GM18858 (cell line): Measurements from ENCODE around the gene TMED10.

Experiments used
- ATAC-seq: cut with Tn5 transposase; IDR thresholded peaks from one replicate; pipeline ENCODE4 v1.9.1; 2021; ENCODE audit not compliant: unreplicated experiment

The TMED10 gene

GRCh38 chr14:75176142-75176820, at the start of gene TMED10:
TMED10 (minus strand) TSS chr14:75176612; CDS start chr14:75176579, 33 bp downstream.
- ATAC-seq = peak; percentile 47

GRCh38 chr14:75224561-75224960, 48.1 kb upstream of the TMED10 start:
- no peak for ATAC-seq

GRCh38 chr14:75223664-75224154, 47.3 kb upstream of the TMED10 start:
- ATAC-seq = peak; percentile 46

GRCh38 chr14:75222208-75222701, 45.8 kb upstream of the TMED10 start:
- no peak for ATAC-seq

- ATAC-seq = no peak
These were observed 45.4 kb upstream of the TMED10 start for GRCh38 chr14:75221797-75222196.

GRCh38 chr14:75220156-75220555, 43.7 kb upstream of the TMED10 start:
- ATAC-seq = no peak

- ATAC-seq = no peak
These were observed 41.2 kb upstream of the TMED10 start for GRCh38 chr14:75217508-75218206.

GRCh38 chr14:75216427-75217006, 40.1 kb upstream of the TMED10 start:
- ATAC-seq = no peak

- ATAC-seq = no peak
These were observed 39.1 kb upstream of the TMED10 start for GRCh38 chr14:75215520-75215919.

GRCh38 chr14:75214558-75214957, 38.1 kb upstream of the TMED10 start:
- ATAC-seq = no peak

GRCh38 chr14:75213172-75213571, 36.8 kb upstream of the TMED10 start:
- no peak for ATAC-seq

GRCh38 chr14:75208843-75209242, 32.4 kb upstream of the TMED10 start:
- no peak for ATAC-seq

- ATAC-seq = no peak
These were observed 29.8 kb upstream of the TMED10 start for GRCh38 chr14:75206190-75206589.

GRCh38 chr14:75205591-75205990, 29.2 kb upstream of the TMED10 start:
- ATAC-seq = no peak

GRCh38 chr14:75204116-75204515, 27.7 kb upstream of the TMED10 start:
- no peak for ATAC-seq

GRCh38 chr14:75202657-75203056, 26.2 kb upstream of the TMED10 start:
- ATAC-seq = no peak

GRCh38 chr14:75201087-75201486, 24.7 kb upstream of the TMED10 start:
- no peak for ATAC-seq

- ATAC-seq = no peak
These were observed 24.0 kb upstream of the TMED10 start for GRCh38 chr14:75200451-75200850.

GRCh38 chr14:75198291-75198933, 22.0 kb upstream of the TMED10 start:
- no peak for ATAC-seq

- no peak for ATAC-seq
These were observed 20.9 kb upstream of the TMED10 start for GRCh38 chr14:75197338-75197737.

- no peak for ATAC-seq
These were observed 20.1 kb upstream of the TMED10 start for GRCh38 chr14:75196468-75196867.
